Lower leg skin (tissue), 3 donors: Measurements from ENCODE around the gene SDK1.

Experiments
- POLR2A ChIP-seq, 2 donors: fragments of 450-650 bp; IDR thresholded peaks; one replicate each; pipeline ENCODE4 v1.6.1; 2016 to 2017; ENCODE audit warnings: antibody characterized with exemption in 2 of 2, mild to moderate bottlenecking in 1 of 2, moderate library complexity in 1 of 2
- TF ChIP-seq, protein P1 (sequence below), 3 donors: fragments of 450-650 bp; IDR thresholded peaks; one replicate each; pipeline ENCODE4 v1.5.1; 2016; ENCODE audit warnings: antibody characterized with exemption in 3 of 3, mild to moderate bottlenecking in 3 of 3, moderate library complexity in 2 of 3

DNA sequence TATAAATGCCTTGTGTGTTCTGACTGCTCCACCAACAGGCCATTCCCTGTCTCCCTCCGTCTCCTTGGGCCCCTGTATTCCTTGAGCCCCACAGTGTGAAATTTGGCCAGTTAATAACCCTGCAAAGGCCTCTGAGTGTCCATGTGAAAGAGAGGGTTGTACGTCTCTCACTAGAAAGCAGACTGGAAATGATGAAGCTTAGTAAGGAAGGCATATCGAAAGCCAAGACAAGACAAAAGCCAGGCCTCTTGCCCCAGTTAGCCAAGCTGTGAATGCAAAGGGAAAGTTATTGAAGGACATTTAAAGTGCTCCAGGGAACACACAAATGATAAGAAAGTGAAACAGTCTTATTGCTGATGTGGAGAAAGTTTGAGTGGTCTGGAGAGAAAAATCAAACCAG, 680.2 kb downstream of the SDK1 start:
- TF ChIP-seq, protein P1, sequence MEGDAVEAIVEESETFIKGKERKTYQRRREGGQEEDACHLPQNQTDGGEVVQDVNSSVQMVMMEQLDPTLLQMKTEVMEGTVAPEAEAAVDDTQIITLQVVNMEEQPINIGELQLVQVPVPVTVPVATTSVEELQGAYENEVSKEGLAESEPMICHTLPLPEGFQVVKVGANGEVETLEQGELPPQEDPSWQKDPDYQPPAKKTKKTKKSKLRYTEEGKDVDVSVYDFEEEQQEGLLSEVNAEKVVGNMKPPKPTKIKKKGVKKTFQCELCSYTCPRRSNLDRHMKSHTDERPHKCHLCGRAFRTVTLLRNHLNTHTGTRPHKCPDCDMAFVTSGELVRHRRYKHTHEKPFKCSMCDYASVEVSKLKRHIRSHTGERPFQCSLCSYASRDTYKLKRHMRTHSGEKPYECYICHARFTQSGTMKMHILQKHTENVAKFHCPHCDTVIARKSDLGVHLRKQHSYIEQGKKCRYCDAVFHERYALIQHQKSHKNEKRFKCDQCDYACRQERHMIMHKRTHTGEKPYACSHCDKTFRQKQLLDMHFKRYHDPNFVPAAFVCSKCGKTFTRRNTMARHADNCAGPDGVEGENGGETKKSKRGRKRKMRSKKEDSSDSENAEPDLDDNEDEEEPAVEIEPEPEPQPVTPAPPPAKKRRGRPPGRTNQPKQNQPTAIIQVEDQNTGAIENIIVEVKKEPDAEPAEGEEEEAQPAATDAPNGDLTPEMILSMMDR (IDR thresholded peaks at IDR 0.05) = no peak
- TF ChIP-seq POLR2A (IDR thresholded peaks at IDR 0.05) = no peak
